ENCODE results near the gene TYROBP. TPM values are rescaled to one million over a fixed set of nuclear protein-coding genes. Genes with fewer than 3 reads are reported as not detected.

TYROBP gene
- total RNA-seq, 1 experiment from 2014 or later = not detected

- Histone ChIP-seq H3K27ac (ENCODE audit: low read length) (peak overlapping the region; percentile 90), H3K4me1 (ENCODE audit: control insufficient read depth, insufficient read depth, low read length) (peaks cover 23% of the 10 kb centered on the region), H3K27me3 (ENCODE audit: control insufficient read depth, insufficient read depth, low read length) (no peaks in the 10 kb centered on the region), H3K36me3 (ENCODE audit: control insufficient read depth, insufficient read depth, low read length) (no peaks in the 10 kb centered on the region), H3K9me3 (ENCODE audit: control insufficient read depth, insufficient read depth, low read depth, low read length) (no peaks in the 10 kb centered on the region), H3K4me3 (ENCODE audit: low read depth in 2 of 2, low read length in 2 of 2) (peak overlapping the region; percentile 88 to 90)
- in situ Hi-C loops (cut with HindIII; ENCODE audit: low pct_unique_long_range_greater_than_20kb, low sequenced_read_pairs) (loop anchor here (10.0 kb wide), 1 partner anchor 66 kb away; no protein-coding TSS in a partner anchor), intact Hi-C loops (cut with micrococcal nuclease; ENCODE audit: unreplicated experiment) (no loop called here)
- ATAC-seq = no peak
- ChIA-PET CTCF (no interaction called here), POLR2A (interaction anchor here (0.5 to 0.6 kb wide), 5 partner anchors 17 to 823 kb away, joined by 3 to 7 read pairs (median 4); no protein-coding TSS in a partner anchor)
- BruUV-seq (replicated peaks) = TSS peak; percentile 94
- TF ChIP-seq TCF7L2 (IDR thresholded peaks at IDR 0.05; ENCODE audit: low read depth, low read length) = no peak
- no peak for TF ChIP-seq SIN3A (IDR thresholded peaks at IDR 0.05; ENCODE audit: borderline replicate concordance, insufficient read depth, low read depth, low read length)
- no peak for TF ChIP-seq POLR2AphosphoS5 (IDR thresholded peaks at IDR 0.05; ENCODE audit: low read depth, low read length)
- no peak for TF ChIP-seq REST (IDR thresholded peaks at IDR 0.05; ENCODE audit: insufficient read depth in 1 of 2, low read depth in 2 of 2, low read length in 1 of 2)
- TF ChIP-seq CTCF (IDR thresholded peaks at IDR 0.05) = no peak
- no peak for DNase-seq (ENCODE audit: low read depth, low spot score)
These were observed 6.9 kb downstream of the TYROBP start for GRCh38 chr19:35901055-35901644.

- TF ChIP-seq TCF7L2 (IDR thresholded peaks at IDR 0.05; ENCODE audit: low read depth, low read length) (no peak), POLR2AphosphoS5 (IDR thresholded peaks at IDR 0.05; ENCODE audit: low read depth, low read length) (peak; percentile 75), REST (IDR thresholded peaks at IDR 0.05; ENCODE audit: insufficient read depth in 1 of 2, low read depth in 2 of 2, low read length in 1 of 2) (peak in 1 of 2 experiments; percentile 71; a peak in 1 of 4 replicates), SIN3A (IDR thresholded peaks at IDR 0.05; ENCODE audit: borderline replicate concordance, insufficient read depth, low read depth, low read length) (peak; percentile 91; the same call in 1 of the 2 replicates), CTCF (IDR thresholded peaks at IDR 0.05) (no peak)
- Histone ChIP-seq H3K27me3 (ENCODE audit: control insufficient read depth, insufficient read depth, low read length) (no peaks in the 10 kb centered on the region), H3K36me3 (ENCODE audit: control insufficient read depth, insufficient read depth, low read length) (no peaks in the 10 kb centered on the region), H3K4me1 (ENCODE audit: control insufficient read depth, insufficient read depth, low read length) (peaks cover 23% of the 10 kb centered on the region), H3K4me3 (ENCODE audit: low read depth in 2 of 2, low read length in 2 of 2) (peak overlapping the region; percentile 88 to 90), H3K9me3 (ENCODE audit: control insufficient read depth, insufficient read depth, low read depth, low read length) (no peaks in the 10 kb centered on the region), H3K27ac (ENCODE audit: low read length) (peak overlapping the region; percentile 90)
- ATAC-seq (peak; percentile 86), DNase-seq (ENCODE audit: low read depth, low spot score) (no peak)
- in situ Hi-C loops (cut with HindIII; ENCODE audit: low pct_unique_long_range_greater_than_20kb, low sequenced_read_pairs) = loop anchor here (10.0 kb wide), 1 partner anchor 65 kb away; no protein-coding TSS in a partner anchor
- ChIA-PET CTCF (no interaction called here), POLR2A (interaction anchor here (0.6 kb wide), 1 partner anchor 155 kb away, joined by 4 read pairs; no protein-coding TSS in a partner anchor)
- intact Hi-C loops (cut with micrococcal nuclease; ENCODE audit: unreplicated experiment) = no loop called here
- no TSS peak for BruUV-seq (replicated peaks)
These were observed 8.4 kb downstream of the TYROBP start for GRCh38 chr19:35899547-35900214.
